Measurements from ENCODE around the gene MEOX1. TPM values are rescaled to one million over a fixed set of nuclear protein-coding genes. Genes with fewer than 3 reads are reported as not detected.

The MEOX1 gene
- total RNA-seq, 1 experiment from 2014 or later: not detected

DNA sequence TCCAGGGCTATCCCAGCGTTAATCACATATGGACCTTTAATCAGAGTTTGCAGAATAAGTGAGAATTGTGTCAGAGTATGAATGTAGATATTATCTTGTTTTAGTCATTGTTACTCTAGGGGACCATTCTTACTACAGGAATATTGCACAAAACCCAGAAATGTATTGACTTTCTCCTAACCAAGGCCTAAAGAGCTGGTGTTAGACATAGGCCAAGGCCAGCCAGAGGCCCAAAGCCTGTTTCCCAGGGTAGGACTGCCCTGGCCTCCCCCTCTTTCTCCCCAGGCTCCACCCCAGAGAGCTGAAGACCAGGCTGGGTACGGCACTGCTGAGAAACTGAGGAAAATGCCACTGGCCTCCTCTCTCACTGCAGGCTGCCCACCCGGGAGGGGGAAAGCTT is 41.9 kb upstream of the MEOX1 start:
- no peak overlapping the region for H2AFZ ChIP-seq (ENCODE audit: low read length)
- no peak overlapping the region for H3K4ac ChIP-seq (ENCODE audit: low read depth, low read length)
- H3T11ph ChIP-seq (ENCODE audit: low read length): no peak overlapping the region
- Mint-ChIP-seq H3K27ac (no peak overlapping the region), H3K4me3 (no peak overlapping the region), H3K9me3 (no peaks in the 10 kb centered on the region), H3K4me1 (peaks cover 11 to 35% of the 10 kb centered on the region in 2 experiments), H3K36me3 (ENCODE audit: insufficient read depth in 1 of 3, low read depth in 3 of 3) (no peaks in the 10 kb centered on the region; a peak in 2 of 7 replicates), H3K27me3 (ENCODE audit: low read depth) (peaks cover 5% of the 10 kb centered on the region)
- WGBS (ENCODE audit: extremely low coverage, insufficient read length, low lambda C conversion rate): no CpG with 5 or more reads among the region's 3 CpGs
- no peak overlapping the region for H3K4me2 ChIP-seq (ENCODE audit: insufficient read depth, insufficient read length, low read length)
- H3K79me2 ChIP-seq (ENCODE audit: insufficient read depth, low read length): no peaks in the 10 kb centered on the region
- H3K56ac ChIP-seq (ENCODE audit: insufficient read length, low read depth, low read length): no peak overlapping the region
- H3K27ac ChIP-seq (ENCODE audit: insufficient read length, low read depth, low read length): no peak overlapping the region
- TF ChIP-seq, protein P1, sequence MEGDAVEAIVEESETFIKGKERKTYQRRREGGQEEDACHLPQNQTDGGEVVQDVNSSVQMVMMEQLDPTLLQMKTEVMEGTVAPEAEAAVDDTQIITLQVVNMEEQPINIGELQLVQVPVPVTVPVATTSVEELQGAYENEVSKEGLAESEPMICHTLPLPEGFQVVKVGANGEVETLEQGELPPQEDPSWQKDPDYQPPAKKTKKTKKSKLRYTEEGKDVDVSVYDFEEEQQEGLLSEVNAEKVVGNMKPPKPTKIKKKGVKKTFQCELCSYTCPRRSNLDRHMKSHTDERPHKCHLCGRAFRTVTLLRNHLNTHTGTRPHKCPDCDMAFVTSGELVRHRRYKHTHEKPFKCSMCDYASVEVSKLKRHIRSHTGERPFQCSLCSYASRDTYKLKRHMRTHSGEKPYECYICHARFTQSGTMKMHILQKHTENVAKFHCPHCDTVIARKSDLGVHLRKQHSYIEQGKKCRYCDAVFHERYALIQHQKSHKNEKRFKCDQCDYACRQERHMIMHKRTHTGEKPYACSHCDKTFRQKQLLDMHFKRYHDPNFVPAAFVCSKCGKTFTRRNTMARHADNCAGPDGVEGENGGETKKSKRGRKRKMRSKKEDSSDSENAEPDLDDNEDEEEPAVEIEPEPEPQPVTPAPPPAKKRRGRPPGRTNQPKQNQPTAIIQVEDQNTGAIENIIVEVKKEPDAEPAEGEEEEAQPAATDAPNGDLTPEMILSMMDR (conservative IDR thresholded peaks at IDR 0.05): no peak
- no peak overlapping the region for H2BK20ac ChIP-seq (ENCODE audit: low read depth, low read length, poor library complexity, severe bottlenecking)
- DNase-seq: no peak
- no peaks in the 10 kb centered on the region for H3K9me3 ChIP-seq (ENCODE audit: control insufficient read depth, low read depth, low read length)
- H2BK120ac ChIP-seq (ENCODE audit: low read depth, low read length, poor library complexity, severe bottlenecking): no peak overlapping the region
- H3K14ac ChIP-seq (ENCODE audit: insufficient read depth, low read length): no peak overlapping the region
- H3K9ac ChIP-seq (ENCODE audit: extremely low read depth, insufficient read length, low read length): no peak overlapping the region
- no peaks in the 10 kb centered on the region for H3K79me1 ChIP-seq (ENCODE audit: insufficient read depth, low read depth, low read length, poor library complexity, severe bottlenecking)
- no peak overlapping the region for H2AK5ac ChIP-seq (ENCODE audit: insufficient read length, low read length)
- H3K23me2 ChIP-seq (ENCODE audit: insufficient read length, low read depth, low read length, poor library complexity, severe bottlenecking): no peaks in the 10 kb centered on the region
- no peak overlapping the region for H2BK5ac ChIP-seq (ENCODE audit: insufficient read length, low read length)
- no peaks in the 10 kb centered on the region for H3K4me1 ChIP-seq (ENCODE audit: insufficient read depth, low read length)
- H4K91ac ChIP-seq (ENCODE audit: insufficient read length, low read depth, low read length): no peak overlapping the region
- no peaks in the 10 kb centered on the region; the same call in 1 of the 2 replicates for H3K27me3 ChIP-seq (ENCODE audit: insufficient read depth, low read length)
- H4K20me1 ChIP-seq (ENCODE audit: control insufficient read depth, insufficient read depth, insufficient read length): no peaks in the 10 kb centered on the region
- no peak overlapping the region for H4K5ac ChIP-seq (ENCODE audit: insufficient read length, low read depth, low read length)
- no peak overlapping the region for H4K8ac ChIP-seq (replicated peaks; ENCODE audit: insufficient read length, low read depth, low read length)
- no peak overlapping the region for H3K18ac ChIP-seq (ENCODE audit: insufficient read length, low read depth, low read length)
- H2BK12ac ChIP-seq (ENCODE audit: insufficient read length, low read depth, low read length): no peak overlapping the region
- H2BK15ac ChIP-seq (ENCODE audit: low read depth, low read length): no peak overlapping the region
- no peak overlapping the region for H3K23ac ChIP-seq (ENCODE audit: insufficient read length, low read depth, low read length)
